ENCODE data around the gene DMXL1. TPM values are rescaled to one million over a fixed set of nuclear protein-coding genes. Genes with fewer than 3 reads are reported as not detected.
"Not testable (repeated sequence)": the region's sequence is repeated elsewhere in the genome, so short reads cannot be mapped to it uniquely, and the experiment has no call there.

DMXL1 gene
- total RNA-seq, 2 experiments from 2014 or later, result 23.5 to 31.1 TPM

DNA sequence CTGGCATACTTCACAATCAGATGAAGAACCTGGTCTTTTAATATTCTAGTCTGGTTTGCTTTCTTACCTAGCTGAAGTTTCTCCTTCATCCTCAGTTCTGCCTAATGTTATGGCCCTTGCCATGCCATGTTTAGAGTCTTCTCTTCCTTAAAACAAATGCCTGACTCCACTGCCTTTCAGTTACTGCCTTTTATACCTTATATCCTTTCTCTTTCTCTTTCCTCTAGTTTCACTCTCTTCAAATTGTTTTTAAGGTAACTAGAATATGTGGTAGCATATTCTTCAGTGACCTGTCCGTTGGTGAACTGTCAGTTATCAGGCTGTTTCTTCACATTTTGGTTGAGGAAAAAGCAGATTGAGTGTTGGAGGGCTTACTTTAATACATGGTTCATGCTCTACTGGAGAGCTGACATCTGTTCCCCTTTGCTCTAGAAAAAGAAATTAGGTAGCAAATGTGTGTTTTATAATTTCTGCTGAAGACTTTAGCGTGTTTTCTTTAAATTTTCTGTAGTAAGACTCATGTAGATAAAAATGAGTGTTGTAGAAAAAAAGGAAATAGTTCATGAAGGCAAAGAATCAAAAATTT, 103.8 kb downstream of the DMXL1 start:
- no peak overlapping the region for H3K27ac Mint-ChIP-seq
- H3K9me3 Mint-ChIP-seq (ENCODE audit: low read depth), result no peaks in the 10 kb centered on the region
- no peak for DNase-seq
- no peaks in the 10 kb centered on the region for H3K4me1 Mint-ChIP-seq
- POLR2A ChIA-PET, result no interaction called here
- no peak overlapping the region for H3K4me3 Mint-ChIP-seq
- H3K27me3 Mint-ChIP-seq, result no peaks in the 10 kb centered on the region
- peaks cover 18% of the 10 kb centered on the region for H3K36me3 Mint-ChIP-seq (ENCODE audit: low read depth)
- CTCF ChIA-PET, result no interaction called here
- intact Hi-C loops (cut with DNase I, micrococcal nuclease), result no loop called here
- no peak for ATAC-seq

- intact Hi-C loops (cut with DNase I, micrococcal nuclease), result no loop called here
- H3K4me3 Mint-ChIP-seq, result no peak overlapping the region
- ChIA-PET CTCF (interaction anchor here (2.4 kb wide), 1 partner anchor 9 kb away, joined by 7 read pairs; no protein-coding TSS in a partner anchor), POLR2A (no interaction called here)
- H3K27ac Mint-ChIP-seq, result no peak overlapping the region
- ATAC-seq (no peak), DNase-seq (no peak)
- no peaks in the 10 kb centered on the region for H3K27me3 Mint-ChIP-seq
- peaks cover 4% of the 10 kb centered on the region for H3K4me1 Mint-ChIP-seq
- H3K9me3 Mint-ChIP-seq (ENCODE audit: low read depth), result no peaks in the 10 kb centered on the region
- H3K36me3 Mint-ChIP-seq (ENCODE audit: low read depth), result peaks cover 10% of the 10 kb centered on the region
Observed at GRCh38 chr5:119176785-119177184, 105.9 kb downstream of the DMXL1 start.

DNA sequence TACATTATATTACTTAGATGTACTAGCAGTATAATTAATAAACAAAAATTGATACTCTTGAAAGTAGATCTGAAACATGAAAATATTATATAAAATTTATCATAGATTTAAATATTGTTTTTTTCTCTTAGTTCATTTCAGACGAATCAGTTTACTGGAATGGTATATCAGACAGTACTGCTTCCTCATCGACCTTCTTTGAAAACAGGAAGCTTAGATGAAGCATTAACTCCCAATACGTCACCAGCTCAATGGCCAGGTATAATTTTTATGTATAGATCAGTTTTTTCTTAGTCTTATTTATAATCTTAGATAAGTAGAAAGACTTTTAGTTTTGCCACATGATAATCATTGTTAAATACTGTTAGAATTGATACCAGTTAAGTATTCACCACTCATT, 106.3 kb downstream of the DMXL1 start:
- H3K9me3 Mint-ChIP-seq (ENCODE audit: low read depth), result no peaks in the 10 kb centered on the region
- no peak overlapping the region for H3K27ac Mint-ChIP-seq
- no peak overlapping the region for H3K4me3 Mint-ChIP-seq
- POLR2A ChIA-PET, result no interaction called here
- CTCF ChIA-PET, result interaction anchor here (1.1 to 2.4 kb wide), 2 partner anchors 9 kb away, joined by 3 to 7 read pairs; no protein-coding TSS in a partner anchor
- no peaks in the 10 kb centered on the region for H3K27me3 Mint-ChIP-seq
- H3K4me1 Mint-ChIP-seq, result peaks cover 4% of the 10 kb centered on the region
- ATAC-seq (no peak), DNase-seq (no peak)
- H3K36me3 Mint-ChIP-seq (ENCODE audit: low read depth), result peaks cover 8% of the 10 kb centered on the region
- intact Hi-C loops (cut with DNase I, micrococcal nuclease), result no loop called here

DNA sequence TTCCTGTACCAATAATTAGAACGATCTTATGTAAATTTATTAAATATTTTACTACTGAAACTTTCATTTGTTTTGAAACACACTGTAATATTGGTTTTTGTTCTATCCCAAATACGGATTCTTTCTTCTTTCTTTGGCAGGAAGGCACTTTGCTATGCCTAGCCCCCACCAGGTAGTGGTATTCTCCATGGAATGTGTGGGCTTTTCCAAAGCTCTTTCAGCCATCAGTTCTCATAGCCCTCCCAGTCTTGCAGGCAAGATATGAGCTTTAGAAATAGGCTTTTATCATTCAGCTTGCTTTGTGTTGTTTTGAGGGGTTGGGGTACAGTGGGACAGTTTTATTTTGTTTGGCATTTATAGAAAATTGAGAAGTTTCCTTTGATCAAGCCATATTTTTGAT, 107.5 kb downstream of the DMXL1 start:
- ATAC-seq (no peak), DNase-seq (no peak)
- intact Hi-C loops (cut with DNase I, micrococcal nuclease), result no loop called here
- POLR2A ChIA-PET, result no interaction called here
- Mint-ChIP-seq H3K4me3 (no peak overlapping the region), H3K9me3 (ENCODE audit: low read depth) (no peaks in the 10 kb centered on the region), H3K27me3 (no peaks in the 10 kb centered on the region), H3K4me1 (peaks cover 4% of the 10 kb centered on the region), H3K27ac (no peak overlapping the region), H3K36me3 (ENCODE audit: low read depth) (peaks cover 5% of the 10 kb centered on the region)
- CTCF ChIA-PET, result interaction anchor here (0.7 to 2.4 kb wide), 5 partner anchors 8 to 191 kb away, joined by 3 to 7 read pairs (median 4); no protein-coding TSS in a partner anchor

DNA sequence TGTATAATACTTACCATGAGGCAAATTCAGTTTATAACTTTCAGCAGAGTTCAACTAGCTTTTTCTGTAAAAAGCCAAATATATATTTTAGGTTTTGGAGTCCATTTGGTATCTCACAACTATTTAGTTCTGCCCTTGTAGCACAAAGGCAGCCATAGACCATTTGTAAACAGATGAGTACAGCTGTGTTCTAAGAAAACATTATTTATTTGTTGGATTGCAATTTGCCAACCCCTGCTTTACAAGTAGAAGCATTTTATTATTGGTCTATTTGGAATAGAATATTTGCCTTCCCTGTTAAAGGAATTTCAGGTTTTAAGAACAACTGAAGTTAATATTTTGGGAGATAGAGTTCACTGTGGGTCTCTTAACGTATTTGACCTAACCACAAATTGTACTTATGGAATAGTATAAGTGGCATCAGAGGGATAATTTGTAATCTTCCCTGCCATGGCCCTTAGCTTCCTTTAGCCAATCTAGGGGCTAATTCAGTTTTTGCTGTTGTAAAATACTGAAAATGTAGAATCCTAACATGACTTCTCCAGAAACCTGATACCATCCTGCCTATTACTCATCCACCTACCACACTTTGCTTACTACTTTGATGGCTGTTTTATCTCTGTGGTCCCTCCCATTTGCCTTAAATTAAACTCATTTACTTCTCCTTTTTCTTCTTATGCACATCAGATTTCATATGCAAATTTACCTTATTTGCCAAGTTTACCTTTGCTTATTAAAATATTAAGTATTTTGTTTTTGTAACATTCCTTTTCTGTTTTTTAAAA, 109.2 kb downstream of the DMXL1 start:
- ATAC-seq (no peak), DNase-seq (no peak)
- H3K4me3 Mint-ChIP-seq, result no peak overlapping the region
- intact Hi-C loops (cut with DNase I, micrococcal nuclease), result no loop called here
- H3K36me3 Mint-ChIP-seq (ENCODE audit: low read depth), result peaks cover 5% of the 10 kb centered on the region
- no peak overlapping the region for H3K27ac Mint-ChIP-seq
- ChIA-PET CTCF (interaction anchor here (0.9 kb wide), 1 partner anchor 10 kb away, joined by 3 read pairs; no protein-coding TSS in a partner anchor), POLR2A (no interaction called here)
- H3K9me3 Mint-ChIP-seq (ENCODE audit: low read depth), result no peaks in the 10 kb centered on the region
- peaks cover 4% of the 10 kb centered on the region for H3K4me1 Mint-ChIP-seq
- H3K27me3 Mint-ChIP-seq, result no peaks in the 10 kb centered on the region

DNA sequence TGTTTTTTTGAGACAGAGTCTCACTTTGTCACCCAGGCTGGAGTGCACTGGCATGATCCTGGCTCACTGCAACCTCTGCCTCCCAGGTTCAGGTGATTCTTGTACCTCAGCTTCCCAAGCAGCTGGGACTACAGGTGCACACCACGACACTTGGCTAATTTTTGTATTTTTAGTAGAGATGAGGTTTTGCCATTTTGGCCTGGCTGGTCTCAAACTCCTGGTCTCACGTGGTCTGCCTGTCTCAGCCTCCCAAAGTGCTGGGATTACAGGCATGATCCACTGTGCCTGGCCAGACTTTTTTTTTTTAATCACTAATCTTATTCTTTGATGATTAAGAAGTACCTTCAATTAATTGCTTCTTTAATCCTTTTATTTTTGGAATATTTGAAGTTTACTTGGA, 114.6 kb downstream of the DMXL1 start:
- H3K9me3 Mint-ChIP-seq (ENCODE audit: low read depth); H3K4me3 Mint-ChIP-seq; POLR2A ChIA-PET; H3K27me3 Mint-ChIP-seq; intact Hi-C loops (cut with DNase I, micrococcal nuclease); H3K36me3 Mint-ChIP-seq (ENCODE audit: low read depth); H3K27ac Mint-ChIP-seq; DNase-seq; ATAC-seq; CTCF ChIA-PET: not testable (repeated sequence)
- H3K4me1 Mint-ChIP-seq, result peaks cover 15% of the 10 kb centered on the region

DNA sequence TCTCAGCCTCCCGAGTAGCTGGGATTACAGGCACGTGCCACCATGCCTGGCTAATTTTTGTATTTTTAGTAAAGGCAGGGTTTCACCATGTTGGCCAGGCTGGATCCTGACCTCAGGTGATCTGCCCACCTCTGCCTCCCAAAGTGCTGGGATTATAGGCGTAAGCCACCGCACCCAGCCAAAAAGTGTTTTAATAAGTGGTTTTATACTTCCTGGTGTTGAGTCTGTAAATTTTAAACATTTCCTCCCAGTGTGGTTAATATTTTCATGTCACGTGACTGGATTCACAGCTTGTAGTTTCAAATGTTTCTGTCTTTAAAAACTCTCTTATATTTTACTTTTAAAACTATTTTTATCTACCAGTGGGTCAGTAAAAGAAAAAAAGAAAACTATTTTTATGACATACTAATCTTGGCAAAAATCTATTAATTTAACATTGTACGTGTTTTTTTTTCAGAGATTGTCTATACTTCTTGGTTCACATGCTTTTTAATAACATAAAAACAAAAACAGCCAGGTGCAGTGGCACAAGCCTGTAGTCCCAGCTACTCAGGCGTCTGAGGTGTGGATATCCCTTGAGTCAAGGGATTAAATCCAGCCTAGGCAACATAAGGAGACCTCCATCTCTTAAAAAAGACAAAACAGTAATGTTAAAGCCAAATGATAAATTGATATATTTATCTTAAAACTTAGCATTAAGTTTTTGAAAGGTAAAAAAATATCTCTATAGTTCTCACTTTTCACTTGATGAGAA, 117.1 kb downstream of the DMXL1 start:
- POLR2A ChIA-PET, result no interaction called here
- DNase-seq (no peak), ATAC-seq (no peak)
- Mint-ChIP-seq H3K27ac (no peak overlapping the region), H3K4me3 (no peak overlapping the region), H3K36me3 (ENCODE audit: low read depth) (peaks cover 7% of the 10 kb centered on the region), H3K9me3 (ENCODE audit: low read depth) (no peaks in the 10 kb centered on the region), H3K4me1 (peaks cover 15% of the 10 kb centered on the region), H3K27me3 (no peaks in the 10 kb centered on the region)
- intact Hi-C loops (cut with DNase I, micrococcal nuclease), result no loop called here
- CTCF ChIA-PET, result no interaction called here

DNA sequence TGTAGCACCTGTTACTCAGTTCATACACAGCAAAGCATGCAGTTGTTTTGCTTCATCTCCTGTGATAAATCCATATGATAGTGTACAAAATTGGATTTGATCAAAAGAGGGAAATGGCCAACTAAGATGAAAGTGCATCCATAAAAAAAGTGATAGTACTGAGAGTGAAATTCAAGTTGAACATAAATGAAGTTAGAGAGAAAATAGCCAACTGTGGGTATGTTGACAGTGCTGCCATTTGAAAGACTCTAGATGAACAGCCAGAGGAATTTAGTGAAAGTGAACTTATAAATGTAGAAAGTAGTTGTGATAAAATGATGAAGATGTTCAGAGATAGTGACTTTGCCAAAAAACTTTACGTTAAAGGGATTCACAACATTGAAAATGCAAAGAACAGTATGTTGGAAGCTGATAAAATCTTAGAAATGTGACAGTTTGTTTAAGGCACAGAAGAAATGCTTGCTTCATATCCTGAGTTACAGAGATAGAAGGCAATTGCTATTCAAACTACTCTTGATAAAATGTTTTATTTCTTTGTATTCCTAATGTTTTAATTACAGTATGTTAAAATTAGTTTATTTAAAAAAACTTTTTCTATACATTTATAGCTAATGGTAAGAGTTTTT, 119.7 kb downstream of the DMXL1 start:
- ChIA-PET POLR2A (no interaction called here), CTCF (interaction anchor here (0.8 kb wide), 1 partner anchor 169 kb away, joined by 3 read pairs; no protein-coding TSS in a partner anchor)
- intact Hi-C loops (cut with DNase I, micrococcal nuclease), result no loop called here
- H3K4me1 Mint-ChIP-seq, result peaks cover 15% of the 10 kb centered on the region
- ATAC-seq (no peak), DNase-seq (no peak)
- H3K36me3 Mint-ChIP-seq (ENCODE audit: low read depth), result peaks cover 14% of the 10 kb centered on the region
- no peak overlapping the region for H3K27ac Mint-ChIP-seq
- H3K9me3 Mint-ChIP-seq (ENCODE audit: low read depth), result no peaks in the 10 kb centered on the region
- no peak overlapping the region for H3K4me3 Mint-ChIP-seq
- no peaks in the 10 kb centered on the region for H3K27me3 Mint-ChIP-seq

GRCh38 chr5:119191944-119192343, 121.1 kb downstream of the DMXL1 start:
- no peaks in the 10 kb centered on the region for H3K9me3 Mint-ChIP-seq (ENCODE audit: low read depth)
- ChIA-PET POLR2A (no interaction called here), CTCF (no interaction called here)
- H3K36me3 Mint-ChIP-seq (ENCODE audit: low read depth), result peaks cover 14% of the 10 kb centered on the region
- no peaks in the 10 kb centered on the region for H3K27me3 Mint-ChIP-seq
- no peak for ATAC-seq
- H3K27ac Mint-ChIP-seq, result no peak overlapping the region
- no peak overlapping the region for H3K4me3 Mint-ChIP-seq
- intact Hi-C loops (cut with DNase I, micrococcal nuclease), result no loop called here
- DNase-seq, result no peak
- peaks cover 13% of the 10 kb centered on the region for H3K4me1 Mint-ChIP-seq

DNA sequence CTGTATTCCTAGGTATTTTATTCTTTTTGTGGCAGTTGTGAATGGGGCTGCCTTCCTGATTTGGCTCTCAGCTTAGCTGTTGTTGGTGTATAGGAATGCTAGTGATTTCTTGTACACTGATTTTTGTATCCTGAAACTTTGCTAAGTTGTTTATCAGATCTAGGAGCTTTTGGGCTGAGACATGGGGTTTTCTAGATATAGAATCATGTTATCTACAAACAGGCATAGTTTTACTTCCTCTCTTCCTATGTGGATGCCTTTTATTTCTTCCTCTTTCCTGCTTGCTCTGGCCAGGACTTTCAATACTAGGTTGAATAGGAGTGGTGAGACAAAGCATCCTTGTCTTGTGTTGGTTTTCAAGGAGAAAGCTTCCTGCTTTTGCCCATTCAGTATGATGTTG, 129.9 kb downstream of the DMXL1 start:
- peaks cover 46% of the 10 kb centered on the region for H3K36me3 Mint-ChIP-seq (ENCODE audit: low read depth)
- intact Hi-C loops (cut with DNase I, micrococcal nuclease), result no loop called here
- H3K27ac Mint-ChIP-seq, result no peak overlapping the region
- H3K27me3 Mint-ChIP-seq, result no peaks in the 10 kb centered on the region
- no peak for ATAC-seq
- ChIA-PET POLR2A (no interaction called here), CTCF (interaction anchor here (0.7 to 2.4 kb wide), 4 partner anchors 16 to 211 kb away, joined by 4 to 5 read pairs (median 4); no protein-coding TSS in a partner anchor)
- H3K9me3 Mint-ChIP-seq (ENCODE audit: low read depth), result peaks cover 5% of the 10 kb centered on the region
- H3K4me3 Mint-ChIP-seq, result no peak overlapping the region
- no peaks in the 10 kb centered on the region for H3K4me1 Mint-ChIP-seq
- DNase-seq, result no peak

GRCh38 chr5:119207105-119207504, 136.2 kb downstream of the DMXL1 start:
- intact Hi-C loops (cut with DNase I, micrococcal nuclease), result no loop called here
- DNase-seq (no peak), ATAC-seq (no peak)
- Mint-ChIP-seq H3K27ac (no peak overlapping the region), H3K27me3 (no peaks in the 10 kb centered on the region), H3K4me3 (no peak overlapping the region), H3K9me3 (ENCODE audit: low read depth) (peaks cover under 1% of the 10 kb centered on the region), H3K36me3 (ENCODE audit: low read depth) (peaks cover 16% of the 10 kb centered on the region), H3K4me1 (peaks cover 2% of the 10 kb centered on the region)
- ChIA-PET POLR2A (no interaction called here), CTCF (no interaction called here)
